ENCODE data around the gene GSX2.
"Not testable (repeated sequence)": the region's sequence is repeated elsewhere in the genome, so short reads cannot be mapped to it uniquely, and the experiment has no call there.

The GSX2 gene

DNA sequence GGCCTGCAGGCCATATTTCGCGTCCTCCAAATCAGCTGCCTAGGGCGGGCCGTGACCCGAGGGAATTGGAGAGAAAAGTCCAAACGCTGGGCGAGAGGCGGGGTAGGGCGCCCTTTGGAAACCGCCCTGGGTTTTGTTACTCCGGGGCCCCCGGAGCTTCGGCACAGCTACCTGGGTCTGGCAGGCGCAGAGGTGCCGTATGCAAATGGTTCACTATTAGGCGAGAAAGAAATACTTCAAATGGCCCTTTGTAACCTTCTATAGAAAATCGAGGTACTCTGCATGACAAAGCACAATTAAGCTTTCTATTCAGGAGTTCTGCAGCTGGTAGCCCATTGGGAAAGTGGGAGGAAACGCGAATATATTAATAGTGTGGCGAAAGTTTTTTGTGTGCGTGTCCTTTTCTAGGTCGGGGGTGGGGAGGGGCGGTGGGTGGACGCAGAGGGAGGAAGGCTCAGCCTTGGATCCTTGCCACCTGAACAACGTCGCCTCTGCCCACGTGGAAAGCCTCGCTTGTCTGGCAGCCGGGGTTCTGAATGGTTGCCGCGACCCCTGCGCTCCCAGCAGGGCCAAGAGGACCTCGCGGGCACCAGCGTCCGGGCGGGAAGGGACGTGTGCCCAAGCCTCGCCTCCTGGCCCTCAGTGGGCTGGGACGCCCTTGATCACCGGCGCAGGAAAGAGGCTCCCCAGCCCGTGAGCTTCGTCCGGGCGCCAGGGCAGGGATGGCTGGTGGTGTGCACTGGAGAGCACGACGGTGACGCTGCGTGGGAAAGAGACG lies 9.5 kb downstream of the GSX2 start:
- no peak overlapping the region for H3K4me3 ChIP-seq (ENCODE audit: low read depth in 1 of 2, low read length in 2 of 2)
- no peaks in the 10 kb centered on the region for H3K36me3 ChIP-seq (ENCODE audit: insufficient read depth, low read length)
- H3K27ac ChIP-seq (ENCODE audit: low read depth, low read length): no peak overlapping the region
- H3K27me3 ChIP-seq (ENCODE audit: control insufficient read depth in 1 of 2, insufficient read depth in 2 of 2, low read length in 2 of 2): peaks cover 38 to 39% of the 10 kb centered on the region in 2 donors
- no peak overlapping the region for H3K9ac ChIP-seq (ENCODE audit: low read length)
- H3K9me3 ChIP-seq (ENCODE audit: low read length): no peaks in the 10 kb centered on the region
- no peaks in the 10 kb centered on the region for H3K4me1 ChIP-seq (ENCODE audit: insufficient read depth, low read length)

DNA sequence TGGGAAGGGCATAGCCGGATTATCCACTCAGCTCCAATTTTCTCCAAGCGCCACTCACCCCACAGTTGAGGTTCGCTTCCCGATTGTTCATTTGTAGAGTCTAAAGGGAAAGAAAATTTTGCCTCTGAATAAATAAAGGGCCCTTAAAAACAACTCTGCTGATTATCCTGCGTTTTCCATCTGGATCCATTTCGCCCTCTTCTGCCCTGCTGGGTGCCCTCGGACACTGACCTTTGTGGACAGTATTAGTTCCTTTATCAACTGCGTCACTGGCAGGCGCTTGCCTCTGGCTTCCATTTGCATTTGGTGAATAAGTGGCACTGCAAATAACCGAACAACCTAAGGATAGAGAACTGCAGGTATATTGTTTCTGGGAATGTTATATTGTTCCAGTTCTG lies 10.1 kb downstream of the GSX2 start:
- Histone ChIP-seq H3K4me1 (ENCODE audit: insufficient read depth, low read length) (no peaks in the 10 kb centered on the region), H3K36me3 (ENCODE audit: insufficient read depth, low read length) (no peaks in the 10 kb centered on the region), H3K27me3 (ENCODE audit: control insufficient read depth in 1 of 2, insufficient read depth in 2 of 2, low read length in 2 of 2) (peaks cover 34 to 36% of the 10 kb centered on the region in 2 donors), H3K27ac (ENCODE audit: low read depth, low read length) (no peak overlapping the region), H3K4me3 (ENCODE audit: low read depth in 1 of 2, low read length in 2 of 2) (no peak overlapping the region), H3K9me3 (ENCODE audit: low read length) (no peaks in the 10 kb centered on the region), H3K9ac (ENCODE audit: low read length) (no peak overlapping the region)

DNA sequence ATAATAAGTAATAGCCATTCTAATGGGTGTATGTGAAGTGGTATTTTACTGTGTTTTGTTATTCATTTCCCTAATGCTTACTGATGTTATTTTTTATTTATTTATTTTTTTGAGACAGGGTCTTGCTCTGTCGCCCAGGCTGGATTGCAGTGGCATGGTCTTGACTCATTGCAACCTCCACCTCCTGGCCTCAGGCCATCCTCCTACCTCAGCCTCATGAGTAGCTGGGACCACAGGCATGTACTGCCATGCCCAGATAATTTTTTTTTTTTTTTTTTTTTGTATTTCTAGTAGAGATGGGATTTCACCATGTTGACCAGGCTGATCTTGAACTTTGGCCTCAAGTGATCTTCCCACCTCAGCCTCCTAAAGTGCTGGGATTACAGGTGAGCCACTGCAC lies 13.2 kb downstream of the GSX2 start:
- H3K4me1 ChIP-seq (ENCODE audit: insufficient read depth, low read length); H3K36me3 ChIP-seq (ENCODE audit: insufficient read depth, low read length); H3K27ac ChIP-seq (ENCODE audit: low read depth, low read length); H3K4me3 ChIP-seq (ENCODE audit: low read depth in 1 of 2, low read length in 2 of 2); H3K9ac ChIP-seq (ENCODE audit: low read length); H3K9me3 ChIP-seq (ENCODE audit: low read length): not testable (repeated sequence)
- peaks cover 23 to 25% of the 10 kb centered on the region in 2 donors for H3K27me3 ChIP-seq (ENCODE audit: control insufficient read depth in 1 of 2, insufficient read depth in 2 of 2, low read length in 2 of 2)

DNA sequence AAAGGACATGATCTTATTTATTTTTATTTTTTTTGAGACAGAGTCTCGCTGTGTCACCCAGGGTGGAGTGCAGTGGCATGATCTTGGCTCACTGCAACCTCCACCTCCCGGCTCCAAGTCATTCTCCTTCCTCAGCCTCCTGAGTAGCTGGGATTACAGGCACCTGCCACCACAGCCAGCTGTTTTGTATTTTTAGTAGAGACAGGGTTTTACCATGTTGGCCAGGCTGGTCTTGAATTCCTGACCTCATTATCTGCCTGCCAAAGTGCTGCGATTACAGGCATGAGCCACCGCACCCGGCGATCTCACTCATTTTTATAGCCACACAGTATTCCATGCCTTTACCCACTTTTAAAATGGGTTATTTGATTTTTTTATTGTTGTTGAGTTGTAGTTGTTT lies 16.3 kb downstream of the GSX2 start:
- not testable (repeated sequence) for H3K27ac ChIP-seq (ENCODE audit: low read depth, low read length); H3K4me3 ChIP-seq (ENCODE audit: low read depth in 1 of 2, low read length in 2 of 2); H3K27me3 ChIP-seq (ENCODE audit: control insufficient read depth in 1 of 2, insufficient read depth in 2 of 2, low read length in 2 of 2); H3K4me1 ChIP-seq (ENCODE audit: insufficient read depth, low read length); H3K9me3 ChIP-seq (ENCODE audit: low read length); H3K36me3 ChIP-seq (ENCODE audit: insufficient read depth, low read length); H3K9ac ChIP-seq (ENCODE audit: low read length)

DNA sequence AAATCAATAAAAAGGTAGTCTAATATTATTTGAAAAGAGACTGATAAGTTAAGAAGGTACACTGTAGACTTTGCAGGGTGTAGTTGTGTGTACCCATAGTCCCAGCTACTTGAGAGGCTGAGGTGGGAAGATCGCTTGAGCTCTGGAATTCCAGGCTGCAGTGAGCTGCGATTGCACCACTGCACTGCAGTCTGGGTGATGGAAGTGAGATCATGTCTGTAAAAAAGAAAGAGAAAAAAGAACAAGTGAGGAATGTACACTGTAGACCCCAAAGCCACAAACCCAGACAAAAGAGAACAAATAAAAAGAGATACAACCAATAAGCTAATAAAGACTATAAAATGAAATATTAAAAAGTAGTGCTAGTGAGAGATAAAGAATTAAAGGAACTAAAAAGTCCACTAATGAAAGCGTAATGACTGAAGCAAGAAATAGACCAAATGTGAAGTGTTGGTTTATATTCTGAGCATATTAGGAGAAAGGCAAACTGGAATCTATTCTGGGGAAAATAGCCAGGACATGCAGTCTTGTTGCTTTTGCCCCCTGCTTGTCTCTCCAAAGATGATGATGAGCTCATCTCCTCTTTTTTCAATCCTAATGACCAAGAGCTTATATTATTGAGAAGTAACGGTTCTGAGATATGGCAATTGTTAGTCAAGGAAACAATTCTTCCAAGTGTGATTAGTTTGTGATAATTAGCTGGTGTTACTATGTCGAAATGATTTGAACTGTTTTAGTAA lies 19.1 kb downstream of the GSX2 start:
- Histone ChIP-seq H3K27me3 (ENCODE audit: control insufficient read depth in 1 of 2, insufficient read depth in 2 of 2, low read length in 2 of 2) (no peaks in the 10 kb centered on the region), H3K4me3 (ENCODE audit: low read depth in 1 of 2, low read length in 2 of 2) (no peak overlapping the region), H3K9me3 (ENCODE audit: low read length) (no peaks in the 10 kb centered on the region), H3K9ac (ENCODE audit: low read length) (no peak overlapping the region), H3K4me1 (ENCODE audit: insufficient read depth, low read length) (no peaks in the 10 kb centered on the region), H3K36me3 (ENCODE audit: insufficient read depth, low read length) (no peaks in the 10 kb centered on the region), H3K27ac (ENCODE audit: low read depth, low read length) (no peak overlapping the region)

- Histone ChIP-seq H3K4me3 (ENCODE audit: low read depth in 1 of 2, low read length in 2 of 2) (no peak overlapping the region), H3K36me3 (ENCODE audit: insufficient read depth, low read length) (no peaks in the 10 kb centered on the region), H3K9me3 (ENCODE audit: low read length) (no peaks in the 10 kb centered on the region), H3K27me3 (ENCODE audit: control insufficient read depth in 1 of 2, insufficient read depth in 2 of 2, low read length in 2 of 2) (no peaks in the 10 kb centered on the region), H3K27ac (ENCODE audit: low read depth, low read length) (no peak overlapping the region), H3K4me1 (ENCODE audit: insufficient read depth, low read length) (no peaks in the 10 kb centered on the region), H3K9ac (ENCODE audit: low read length) (no peak overlapping the region)
These were observed 20.6 kb downstream of the GSX2 start for GRCh38 chr4:54120518-54120917.

GRCh38 chr4:54127660-54128059 lies 27.7 kb downstream of the GSX2 start:
- no peaks in the 10 kb centered on the region for H3K9me3 ChIP-seq (ENCODE audit: low read length)

DNA sequence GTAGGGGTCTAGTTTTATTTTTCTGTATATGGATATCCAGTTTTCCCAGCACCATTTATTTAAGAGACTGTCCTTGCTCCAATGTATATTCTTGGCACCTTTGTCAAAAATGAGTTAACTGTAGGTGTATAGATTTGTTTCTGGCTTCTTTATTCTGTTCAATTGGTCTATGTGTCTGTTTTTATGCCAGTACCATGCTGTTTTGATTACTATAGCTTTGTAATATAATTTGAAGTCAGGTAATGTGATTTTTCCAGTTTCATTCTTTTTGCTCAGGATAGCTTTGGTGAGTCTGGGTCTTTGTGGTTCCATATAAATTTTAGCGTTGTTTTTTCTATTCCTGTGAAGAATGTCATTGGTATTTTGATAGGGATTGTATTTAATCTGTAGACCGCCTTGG lies 28.7 kb downstream of the GSX2 start:
- H3K4me3 ChIP-seq (ENCODE audit: low read depth in 1 of 2, low read length in 2 of 2); H3K9ac ChIP-seq (ENCODE audit: low read length); H3K4me1 ChIP-seq (ENCODE audit: insufficient read depth, low read length); H3K9me3 ChIP-seq (ENCODE audit: low read length); H3K27ac ChIP-seq (ENCODE audit: low read depth, low read length); H3K27me3 ChIP-seq (ENCODE audit: control insufficient read depth in 1 of 2, insufficient read depth in 2 of 2, low read length in 2 of 2); H3K36me3 ChIP-seq (ENCODE audit: insufficient read depth, low read length): not testable (repeated sequence)

More at GRCh38 chr4:54127660-54128059, 27.7 kb downstream of the GSX2 start:
- Histone ChIP-seq H3K27ac (ENCODE audit: low read depth, low read length) (no peak overlapping the region), H3K27me3 (ENCODE audit: control insufficient read depth in 1 of 2, insufficient read depth in 2 of 2, low read length in 2 of 2) (no peaks in the 10 kb centered on the region), H3K36me3 (ENCODE audit: insufficient read depth, low read length) (no peaks in the 10 kb centered on the region), H3K4me1 (ENCODE audit: insufficient read depth, low read length) (no peaks in the 10 kb centered on the region), H3K4me3 (ENCODE audit: low read depth in 1 of 2, low read length in 2 of 2) (no peak overlapping the region), H3K9ac (ENCODE audit: low read length) (no peak overlapping the region)

DNA sequence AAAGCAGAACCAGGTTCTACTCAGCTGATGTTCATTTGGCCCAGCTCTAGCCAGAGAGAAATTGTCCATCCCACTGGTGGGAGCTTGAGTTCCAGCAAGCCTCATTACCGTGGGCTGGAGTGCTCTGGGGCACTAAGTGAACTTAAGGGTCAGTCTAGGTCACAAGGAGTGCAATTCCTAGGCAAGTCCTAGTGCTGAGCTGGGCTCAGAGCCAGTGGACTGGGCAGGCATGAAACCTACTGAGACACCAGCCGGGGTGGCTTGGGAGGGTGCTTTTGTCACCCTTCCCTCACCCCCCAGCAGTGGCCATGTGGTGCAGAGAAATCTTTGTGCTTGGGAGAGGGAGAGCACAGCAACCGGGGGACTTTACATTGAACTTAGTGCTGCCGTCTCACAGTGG lies 39.4 kb downstream of the GSX2 start:
- Histone ChIP-seq H3K27me3 (ENCODE audit: control insufficient read depth in 1 of 2, insufficient read depth in 2 of 2, low read length in 2 of 2) (no peaks in the 10 kb centered on the region), H3K4me3 (ENCODE audit: low read depth in 1 of 2, low read length in 2 of 2) (no peak overlapping the region), H3K36me3 (ENCODE audit: insufficient read depth, low read length) (no peaks in the 10 kb centered on the region), H3K9me3 (ENCODE audit: low read length) (no peaks in the 10 kb centered on the region), H3K4me1 (ENCODE audit: insufficient read depth, low read length) (no peaks in the 10 kb centered on the region), H3K27ac (ENCODE audit: low read depth, low read length) (no peak overlapping the region), H3K9ac (ENCODE audit: low read length) (no peak overlapping the region)

DNA sequence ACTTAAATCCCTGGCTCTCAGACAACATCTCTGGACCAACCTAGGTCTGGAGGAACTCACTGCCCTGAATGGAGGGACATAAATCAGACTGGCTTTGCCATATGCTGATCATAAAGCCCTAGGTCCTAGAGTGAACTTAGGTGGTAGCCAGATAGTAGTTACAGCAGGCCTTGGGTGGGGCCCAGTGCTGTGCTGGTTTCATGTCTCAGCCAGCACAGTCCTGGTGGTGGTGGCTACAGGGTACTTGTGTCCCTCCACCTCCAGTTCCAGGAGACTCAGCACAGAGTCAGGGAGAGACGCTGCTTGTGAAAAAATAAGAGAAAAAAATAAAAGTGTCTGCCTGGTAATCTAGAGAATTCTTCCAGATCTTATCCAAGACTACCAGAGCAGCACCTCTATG lies 40.3 kb downstream of the GSX2 start:
- no peak overlapping the region for H3K4me3 ChIP-seq (ENCODE audit: low read depth in 1 of 2, low read length in 2 of 2)
- no peaks in the 10 kb centered on the region for H3K36me3 ChIP-seq (ENCODE audit: insufficient read depth, low read length)
- no peak overlapping the region for H3K9ac ChIP-seq (ENCODE audit: low read length)
- no peaks in the 10 kb centered on the region for H3K4me1 ChIP-seq (ENCODE audit: insufficient read depth, low read length)
- no peak overlapping the region for H3K27ac ChIP-seq (ENCODE audit: low read depth, low read length)
- no peaks in the 10 kb centered on the region for H3K27me3 ChIP-seq (ENCODE audit: control insufficient read depth in 1 of 2, insufficient read depth in 2 of 2, low read length in 2 of 2)
- no peaks in the 10 kb centered on the region for H3K9me3 ChIP-seq (ENCODE audit: low read length)

- Histone ChIP-seq H3K9ac (ENCODE audit: low read length) (no peak overlapping the region), H3K27ac (ENCODE audit: low read depth, low read length) (no peak overlapping the region), H3K4me3 (ENCODE audit: low read depth in 1 of 2, low read length in 2 of 2) (no peak overlapping the region), H3K36me3 (ENCODE audit: insufficient read depth, low read length) (no peaks in the 10 kb centered on the region), H3K27me3 (ENCODE audit: control insufficient read depth in 1 of 2, insufficient read depth in 2 of 2, low read length in 2 of 2) (no peaks in the 10 kb centered on the region), H3K4me1 (ENCODE audit: insufficient read depth, low read length) (no peaks in the 10 kb centered on the region), H3K9me3 (ENCODE audit: low read length) (no peaks in the 10 kb centered on the region)
These were observed 44.2 kb downstream of the GSX2 start for GRCh38 chr4:54144199-54144598.
